Dermis blood vessel endothelial cell (primary cell): ENCODE data around the gene RPRD2. TPM values are rescaled to one million over a fixed set of nuclear protein-coding genes. Genes with fewer than 3 reads are reported as not detected.
A peak's percentile ranks its signal among the peaks of the same experiment; 100 is the strongest.

ENCODE experiments used
- DNase-seq: peaks from one replicate; pipeline ENCODE4 v3.0.0; 2010
- total RNA-seq: library from RNA; depleted of rRNA; stranded (reverse); fragments of >200 nt; gene quantifications from 2 replicates; pipeline ENCODE4 v1.2.3, GENCODE V29; 2014

Gene RPRD2
- total RNA-seq, 1 donor from 2014 or later: 7.8 TPM

DNA sequence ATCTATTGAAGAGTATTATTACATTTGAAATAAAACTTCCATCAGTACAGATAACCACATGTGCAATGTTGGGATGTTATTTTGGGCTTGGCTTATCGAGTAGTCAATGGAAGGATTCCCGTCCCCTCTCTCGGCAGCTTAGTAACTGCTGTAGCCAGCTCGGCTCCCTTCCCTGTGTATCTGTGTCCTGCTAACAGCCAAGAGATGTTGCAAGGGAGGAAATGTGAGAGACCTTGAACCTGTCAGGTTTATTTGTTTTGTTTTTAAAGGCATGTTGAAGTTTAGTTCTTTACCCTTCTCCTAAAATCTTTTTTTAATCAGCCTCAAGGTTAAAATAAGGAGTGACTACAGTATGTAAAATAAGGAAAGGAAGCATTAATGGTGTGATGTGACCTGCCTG lies 109.7 kb downstream of the RPRD2 start:
- no peak for DNase-seq

- DNase-seq: no peak
Measured at GRCh38 chr1:150474869-150475268, 110.9 kb downstream of the RPRD2 start.

GRCh38 chr1:150476754-150477153 lies 112.8 kb downstream of the RPRD2 start:
- DNase-seq: no peak

GRCh38 chr1:150477320-150477719 lies 113.4 kb downstream of the RPRD2 start:
- no peak for DNase-seq

DNA sequence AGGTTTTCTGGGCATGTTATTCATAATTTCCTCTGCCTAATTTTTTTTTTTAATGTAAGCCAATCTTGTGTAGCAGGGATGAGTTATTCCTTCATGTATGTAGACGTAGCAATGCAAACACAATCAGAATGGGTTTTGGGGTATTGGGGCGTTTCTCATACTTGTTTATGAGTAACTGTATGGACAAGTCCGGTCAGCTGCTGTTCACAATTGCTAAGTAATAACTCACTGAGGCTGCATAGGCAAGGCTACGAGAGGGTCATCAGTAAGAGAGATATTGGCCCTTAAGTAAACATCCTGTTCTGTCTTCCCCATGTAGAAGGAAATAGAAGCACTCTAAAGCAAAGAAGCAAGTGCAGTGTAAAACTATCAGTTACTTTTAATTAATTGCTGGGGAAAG lies 113.8 kb downstream of the RPRD2 start:
- DNase-seq: peak; percentile 19

DNA sequence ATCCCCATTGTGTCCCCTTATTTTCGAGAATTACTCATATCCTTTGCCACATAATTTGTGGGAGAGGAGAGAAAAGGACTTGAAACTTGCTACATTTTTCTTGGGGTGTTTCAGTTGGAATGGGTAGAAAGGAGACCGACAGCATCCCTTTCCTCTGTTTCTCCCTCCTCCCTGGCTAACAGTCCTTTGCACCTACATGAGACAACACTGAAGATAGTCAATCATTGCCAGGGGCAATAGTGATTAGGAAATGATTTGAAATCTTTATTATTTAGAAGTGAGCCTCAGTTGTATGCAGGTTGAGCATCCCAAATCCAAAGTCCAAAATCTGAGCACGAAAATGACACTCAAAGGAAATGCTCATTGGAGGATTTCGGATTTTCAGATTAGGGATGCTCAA lies 115.4 kb downstream of the RPRD2 start:
- DNase-seq: no peak

- no peak for DNase-seq
Measured at GRCh38 chr1:150479927-150480352, 116.0 kb downstream of the RPRD2 start.

GRCh38 chr1:150484431-150484830 lies 120.5 kb downstream of the RPRD2 start:
- DNase-seq: no peak

- DNase-seq: peak; percentile 47
Measured at GRCh38 chr1:150484861-150485260, 120.9 kb downstream of the RPRD2 start.

GRCh38 chr1:150486966-150487762 lies 123.2 kb downstream of the RPRD2 start, which contains the start of gene TARS2:
Gene TARS2 (plus strand): TSS chr1:150487419. CDS start chr1:150487451, 32 bp downstream.
- peak; percentile 99 for DNase-seq

GRCh38 chr1:150487763-150488115 lies 123.8 kb downstream of the RPRD2 start:
- DNase-seq: peak; percentile 13

DNA sequence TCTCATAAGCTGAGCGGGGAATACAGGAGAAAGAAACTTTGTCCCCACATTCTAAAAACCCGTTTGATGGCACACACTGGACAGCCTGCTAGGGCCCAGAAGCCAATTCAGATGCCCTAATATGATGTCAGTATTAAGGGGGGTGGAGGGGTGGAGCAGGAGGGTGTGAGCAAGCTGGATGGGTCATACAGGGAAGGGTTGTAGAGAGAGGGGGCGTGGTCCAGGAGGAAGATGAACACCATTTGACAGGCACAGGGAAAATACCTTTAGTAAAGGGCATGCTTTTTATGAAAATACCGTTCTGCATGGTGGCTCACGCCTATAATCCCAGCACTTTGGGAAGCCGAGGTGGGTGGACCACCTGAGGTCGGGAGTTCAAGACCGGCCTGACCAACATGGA lies 129.2 kb downstream of the RPRD2 start:
- DNase-seq: no peak

DNA sequence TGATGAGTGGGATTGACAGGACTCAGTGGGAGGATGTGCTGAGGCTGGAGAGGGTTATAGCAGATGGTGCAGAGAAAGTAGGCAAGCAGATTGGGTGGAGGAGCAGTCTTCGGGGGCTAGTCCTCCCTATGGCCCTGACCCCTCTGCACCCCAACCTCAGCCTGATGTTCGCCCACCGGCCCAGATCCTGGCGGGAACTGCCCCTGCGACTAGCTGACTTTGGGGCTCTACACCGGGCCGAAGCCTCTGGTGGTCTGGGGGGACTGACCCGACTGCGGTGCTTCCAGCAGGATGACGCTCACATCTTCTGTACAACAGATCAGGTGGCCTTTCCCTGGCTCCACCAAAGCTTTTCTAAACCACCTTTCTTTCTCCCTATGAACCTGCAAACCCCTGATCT lies 134.4 kb downstream of the RPRD2 start:
- no peak for DNase-seq

GRCh38 chr1:150505431-150505830 lies 141.5 kb downstream of the RPRD2 start:
- DNase-seq: no peak

- DNase-seq: peak; percentile 84
Measured at GRCh38 chr1:150507912-150508864, 144.2 kb downstream of the RPRD2 start, which contains the start of gene ECM1. Gene ECM1 (plus strand): TSS chr1:150508109. CDS start chr1:150508210, 101 bp downstream.

- no peak for DNase-seq
Measured at GRCh38 chr1:150508982-150509381, 145.0 kb downstream of the RPRD2 start.

GRCh38 chr1:150511551-150511950 lies 147.6 kb downstream of the RPRD2 start:
- DNase-seq: no peak

- DNase-seq: no peak
Measured at GRCh38 chr1:150511985-150512660, 148.2 kb downstream of the RPRD2 start.

GRCh38 chr1:150512846-150513245 lies 148.9 kb downstream of the RPRD2 start:
- no peak for DNase-seq

GRCh38 chr1:150513351-150513791 lies 149.4 kb downstream of the RPRD2 start:
- DNase-seq: no peak

GRCh38 chr1:150514260-150514659 lies 150.3 kb downstream of the RPRD2 start:
- no peak for DNase-seq

- no peak for DNase-seq
Measured at GRCh38 chr1:150514913-150515327, 151.0 kb downstream of the RPRD2 start.
